SIG-M5 treated with dmso at 0.1 percent for 504 hours (cell line): ENCODE results near the gene CEP70.
"Not testable (repeated sequence)": the region's sequence is repeated elsewhere in the genome, so short reads cannot be mapped to it uniquely, and the experiment has no call there.

ENCODE experiments used
- DNase-seq: peaks from one replicate; lab custom pipeline; 2025; ENCODE audit not compliant: unreplicated experiment; lab: John Stamatoyannopoulos, UW

Gene CEP70

DNA sequence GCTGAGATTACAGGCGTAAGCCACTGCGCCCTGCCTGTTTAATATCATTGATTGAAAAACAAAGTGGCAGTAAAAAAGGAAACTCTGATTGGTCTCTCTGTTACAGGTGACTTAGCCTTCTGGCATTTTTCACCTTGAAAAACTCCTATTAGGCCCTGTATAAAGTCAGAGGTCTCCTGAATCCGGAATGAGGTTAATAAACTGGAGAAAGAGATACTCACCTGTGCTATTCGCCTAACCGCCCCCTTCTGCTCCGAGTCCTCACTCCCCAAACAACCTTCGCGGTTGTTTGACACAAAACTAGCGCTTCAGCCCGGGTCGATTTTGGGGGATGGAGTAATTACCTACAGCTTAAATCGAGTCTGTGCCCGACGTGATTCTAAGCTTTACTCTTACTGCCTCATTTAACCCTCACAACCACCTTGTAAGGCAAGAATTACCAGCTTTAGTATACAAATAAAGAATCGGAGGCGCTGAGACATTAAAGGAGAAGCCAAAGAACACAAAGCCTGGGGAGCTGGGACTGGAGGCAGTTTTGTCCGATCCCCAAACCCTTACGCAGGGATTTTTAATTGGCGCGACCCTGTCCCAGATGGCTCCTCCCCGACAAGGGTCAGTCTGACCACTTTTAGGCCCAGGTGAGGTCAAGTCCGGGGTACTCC lies 441 bp downstream of the CEP70 start:
- no peak for DNase-seq

- no peak for DNase-seq
Measured at GRCh38 chr3:138591392-138591791, 2.7 kb downstream of the CEP70 start.

GRCh38 chr3:138588445-138588844 lies 5.6 kb downstream of the CEP70 start:
- no peak for DNase-seq

DNA sequence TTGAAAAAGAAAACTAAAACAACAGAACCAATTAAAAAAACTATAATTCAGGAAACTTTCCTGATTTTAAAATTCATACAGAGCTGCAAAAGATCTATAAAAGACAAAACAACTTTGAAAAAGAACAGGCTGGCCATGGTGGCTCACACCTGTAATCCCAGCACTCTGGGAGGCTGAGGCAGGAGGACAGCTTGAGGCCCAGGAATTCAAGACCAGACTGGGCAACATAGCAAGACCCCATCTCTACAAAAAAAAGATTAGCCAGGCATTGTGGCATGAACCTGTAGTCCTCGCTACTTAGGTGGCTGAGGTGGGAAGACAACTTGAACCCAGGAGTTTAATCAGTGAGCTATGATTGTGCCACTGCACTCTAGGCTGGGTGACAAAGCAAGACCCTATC lies 6.7 kb downstream of the CEP70 start:
- DNase-seq, result no peak

DNA sequence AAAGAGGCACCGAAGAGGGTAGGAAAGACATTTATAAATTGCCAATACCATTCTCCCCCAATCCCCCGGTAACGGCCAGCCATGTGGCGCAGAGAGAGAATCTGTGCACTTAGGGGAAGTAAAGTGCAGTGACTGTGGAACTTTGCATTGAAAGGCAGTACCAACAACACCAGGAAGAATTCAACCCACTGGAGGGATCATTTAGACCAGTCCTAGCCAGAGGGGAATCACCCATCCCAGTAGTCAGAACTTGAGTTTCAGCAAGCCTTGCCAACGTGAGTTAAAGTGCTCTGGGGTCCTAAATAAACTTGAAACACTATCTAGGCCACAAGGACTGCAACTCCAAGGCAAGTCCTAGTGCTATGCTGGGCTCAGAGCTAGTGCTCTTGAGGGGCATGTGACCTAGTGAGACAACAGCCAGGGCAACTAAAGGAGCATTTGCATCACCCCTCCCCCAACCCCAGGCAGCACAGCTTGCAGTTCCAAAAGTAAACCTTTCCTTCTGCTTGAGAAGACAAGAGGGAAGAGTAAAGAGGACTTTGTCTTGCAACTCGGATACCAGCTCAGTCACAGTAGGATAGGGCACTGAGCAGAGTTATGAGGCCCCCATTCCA lies 15.0 kb downstream of the CEP70 start:
- no peak for DNase-seq

- DNase-seq, result no peak
Measured at GRCh38 chr3:138578141-138578540, 15.9 kb downstream of the CEP70 start.

DNA sequence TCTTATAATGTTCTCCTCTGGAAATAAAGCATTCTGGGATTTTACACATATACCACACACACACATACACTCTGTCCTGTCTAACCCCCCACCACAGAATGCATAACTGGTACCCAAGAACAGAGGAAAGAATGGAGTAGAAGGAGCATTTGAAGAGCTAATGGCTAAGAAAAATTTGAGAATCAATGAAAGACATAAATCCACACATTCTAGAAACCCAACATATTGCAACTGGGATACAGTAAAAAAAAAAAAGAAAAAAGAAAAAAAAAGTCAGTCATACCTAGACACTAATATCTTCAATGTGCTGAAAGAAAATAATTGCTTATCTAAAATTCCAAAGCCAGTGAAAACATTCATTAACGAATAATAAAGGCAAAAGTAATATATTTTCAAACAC lies 20.9 kb downstream of the CEP70 start:
- DNase-seq, result no peak

DNA sequence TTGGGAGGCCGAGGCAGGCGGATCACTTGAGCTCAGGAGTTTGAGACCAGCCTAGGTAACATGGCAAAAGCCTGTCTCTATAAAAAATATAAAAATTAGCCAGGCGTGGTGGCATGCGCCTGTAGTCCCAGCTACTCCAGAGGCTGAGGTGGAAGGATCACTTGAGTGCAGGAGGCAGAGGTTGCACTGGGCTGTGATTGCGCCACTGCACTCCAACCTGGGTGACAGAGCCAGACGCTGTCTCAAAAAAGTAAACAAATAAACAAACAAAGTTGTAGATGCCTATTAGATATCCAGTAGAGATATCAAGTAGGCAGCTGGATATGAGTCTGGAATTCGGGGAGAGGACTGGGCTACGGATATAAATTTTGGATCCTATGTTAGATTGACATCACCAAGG lies 24.4 kb downstream of the CEP70 start:
- DNase-seq, result not testable (repeated sequence)

GRCh38 chr3:138569090-138569489 lies 25.0 kb downstream of the CEP70 start:
- no peak for DNase-seq

GRCh38 chr3:138567403-138567802 lies 26.7 kb downstream of the CEP70 start:
- DNase-seq, result peak; percentile 9

- DNase-seq, result not testable (repeated sequence)
Measured at GRCh38 chr3:138566293-138566692, 27.8 kb downstream of the CEP70 start.

DNA sequence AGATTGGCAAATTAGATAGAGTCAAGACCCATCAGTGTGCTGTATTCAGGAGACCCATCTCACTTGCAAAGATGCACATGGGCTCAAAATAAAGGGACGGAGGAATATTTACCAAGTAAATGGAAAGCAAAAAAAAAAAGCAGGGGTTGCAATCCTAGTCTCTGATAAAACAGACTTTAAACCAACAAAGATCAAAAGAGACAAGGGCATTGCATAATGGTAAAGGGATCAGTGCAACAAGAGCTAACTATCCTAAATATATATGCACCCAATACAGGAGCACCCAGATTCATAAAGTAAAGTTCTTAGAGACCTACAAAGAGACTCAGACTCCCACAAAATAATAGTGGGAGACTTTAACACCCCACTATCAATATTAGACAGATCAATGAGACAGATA lies 31.2 kb downstream of the CEP70 start:
- not testable (repeated sequence) for DNase-seq

DNA sequence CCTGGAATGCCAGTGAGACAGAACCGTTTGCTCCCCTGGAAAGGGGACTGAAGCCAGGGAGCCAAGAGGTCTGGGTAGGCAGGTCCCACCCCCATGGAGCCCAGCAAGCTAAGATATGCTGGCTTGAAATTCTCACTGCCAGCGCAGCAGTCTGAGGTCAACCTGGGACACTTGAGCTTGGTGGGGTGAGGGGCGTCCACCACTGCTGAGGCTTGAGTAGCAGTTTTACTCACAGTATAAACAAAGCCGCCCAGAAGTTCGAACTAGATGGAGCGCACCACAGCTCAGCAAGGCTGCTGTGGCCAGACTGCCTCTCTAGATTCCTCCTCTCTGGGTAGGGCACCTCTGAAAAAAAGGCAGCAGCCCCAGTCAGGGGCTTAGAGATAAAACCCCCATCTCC lies 33.6 kb downstream of the CEP70 start:
- no peak for DNase-seq

- no peak for DNase-seq
Measured at GRCh38 chr3:138559134-138559533, 34.9 kb downstream of the CEP70 start.

DNA sequence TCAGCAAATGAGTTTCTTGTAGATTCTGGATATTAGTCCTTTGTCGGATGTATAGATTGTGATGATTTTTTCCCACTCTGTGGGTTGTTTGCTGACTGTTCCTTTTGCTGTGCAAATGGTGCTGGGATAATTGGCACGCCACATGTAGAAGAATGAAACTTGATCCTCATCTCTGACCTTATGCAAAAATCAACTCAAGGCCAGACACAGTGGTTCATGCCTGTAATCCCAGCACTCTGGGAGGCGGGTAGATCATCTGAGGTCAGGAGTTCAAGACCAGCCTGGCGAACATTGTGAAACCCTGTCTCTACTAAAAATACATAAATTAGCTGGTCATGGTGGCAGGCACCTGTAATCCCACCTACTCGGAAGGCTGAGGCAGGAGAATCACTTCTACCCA lies 39.3 kb downstream of the CEP70 start:
- not testable (repeated sequence) for DNase-seq

DNA sequence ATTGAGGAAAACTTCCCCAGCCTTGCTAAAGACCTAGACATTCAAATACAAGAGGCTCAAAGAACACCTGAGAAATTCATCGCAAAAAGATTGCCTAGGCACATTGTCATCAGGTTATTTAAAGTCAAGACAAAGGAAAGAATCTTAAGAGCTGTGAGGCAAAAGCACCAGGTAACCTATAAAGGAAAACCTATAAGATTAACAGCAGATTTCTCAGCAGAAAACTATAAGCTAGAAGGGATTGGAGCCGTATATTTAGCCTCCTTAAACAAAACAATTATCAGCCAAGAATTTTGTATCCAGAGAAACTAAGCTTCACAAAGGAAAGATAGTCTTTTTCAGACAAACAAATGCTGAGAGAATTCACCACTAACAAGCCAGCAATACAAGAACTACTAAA lies 43.1 kb downstream of the CEP70 start:
- not testable (repeated sequence) for DNase-seq

DNA sequence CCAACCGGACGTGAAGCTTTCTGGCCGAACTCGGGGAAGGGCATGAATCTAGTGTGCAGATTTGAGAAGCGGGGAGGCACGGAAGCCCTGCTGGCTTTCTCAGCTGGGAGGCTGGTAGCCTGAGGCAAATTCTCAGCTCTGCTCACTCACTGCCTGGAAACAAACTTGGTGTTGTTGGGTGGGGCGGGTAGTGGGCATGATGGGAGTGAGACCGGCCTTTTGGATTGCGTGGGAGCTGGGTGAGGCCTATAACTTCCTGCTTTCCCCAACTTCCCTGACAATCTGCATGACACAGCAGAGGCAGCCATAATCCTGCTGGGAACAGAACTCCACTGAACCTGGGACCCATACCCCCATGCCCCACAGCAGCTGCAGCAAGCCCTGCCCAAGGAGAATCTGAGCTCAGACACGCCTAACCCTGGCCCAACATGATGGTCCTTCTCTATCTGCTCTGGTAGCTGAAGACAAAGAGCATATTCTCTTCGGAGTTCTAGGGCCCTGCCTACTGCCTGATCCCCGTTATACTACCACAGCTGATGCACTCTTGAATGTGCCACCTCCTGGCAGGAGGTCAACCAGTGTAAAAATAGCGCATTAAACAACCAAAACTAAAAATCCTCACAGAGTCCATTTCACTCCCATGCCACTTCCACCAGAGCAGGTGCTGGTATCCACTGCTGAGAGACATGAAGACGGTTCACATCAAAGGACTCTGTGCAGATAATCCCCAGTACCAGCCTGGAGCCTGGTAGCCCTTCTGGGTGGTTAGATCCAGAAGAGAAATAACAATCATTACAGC lies 44.7 kb downstream of the CEP70 start:
- DNase-seq, result no peak

DNA sequence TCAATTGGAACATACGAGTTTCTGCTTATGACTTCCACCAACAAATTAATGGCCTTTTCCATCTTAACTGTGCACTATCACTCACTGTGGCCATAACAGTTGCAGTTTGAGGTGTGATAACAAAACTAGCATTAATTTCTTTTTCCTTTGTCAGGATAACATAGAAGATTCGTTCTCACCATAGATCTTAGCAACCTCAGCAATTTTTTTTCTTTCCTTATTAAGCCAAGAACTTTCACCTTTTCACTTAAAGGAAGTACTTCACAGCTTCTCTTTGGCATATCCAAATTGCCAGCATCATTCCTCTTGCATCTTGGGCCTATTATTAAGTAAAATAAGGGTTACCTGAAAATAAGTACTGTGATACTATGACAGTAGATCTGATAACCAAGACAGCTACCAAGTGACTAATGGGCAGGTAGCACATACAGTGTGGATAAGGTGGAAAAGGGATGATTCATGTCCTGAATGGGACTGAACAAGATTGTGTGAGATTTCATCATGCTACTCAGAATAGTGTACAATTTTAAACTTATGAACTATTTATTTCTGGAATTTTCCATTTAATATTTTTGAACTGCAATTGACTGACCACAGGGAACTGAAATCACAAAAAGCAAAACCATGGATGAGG lies 46.6 kb downstream of the CEP70 start:
- DNase-seq, result no peak

DNA sequence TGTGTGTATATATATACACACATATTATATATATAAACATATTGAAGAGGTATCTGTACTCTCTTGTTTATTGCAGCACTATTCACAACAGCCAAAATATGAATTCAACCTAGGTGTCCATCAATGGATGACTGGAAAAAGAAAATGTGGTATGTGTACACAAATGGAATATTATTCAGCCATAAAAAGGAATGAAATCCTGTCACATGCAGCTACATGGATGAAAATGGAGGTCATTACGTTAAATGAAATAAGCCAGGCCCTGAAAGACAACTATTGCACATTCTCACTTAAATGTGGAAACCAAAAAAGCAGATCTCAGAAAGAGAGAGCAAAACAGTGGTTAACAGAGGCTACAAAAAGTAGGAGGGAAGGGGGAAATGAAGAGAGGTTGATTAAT lies 49.5 kb downstream of the CEP70 start:
- DNase-seq, result no peak

GRCh38 chr3:138542977-138543376 lies 51.1 kb downstream of the CEP70 start:
- DNase-seq, result no peak

- DNase-seq, result no peak
Measured at GRCh38 chr3:138539352-138539751, 54.7 kb downstream of the CEP70 start.

GRCh38 chr3:138521445-138521844 lies 72.6 kb downstream of the CEP70 start:
- DNase-seq, result not testable (repeated sequence)
